ENCODE measurements around the gene PPP1CC. TPM values are rescaled to one million over a fixed set of nuclear protein-coding genes. Genes with fewer than 3 reads are reported as not detected.

PPP1CC gene
- total and polyA plus RNA-seq, 7 donors, result 107 to 272 (median 153) TPM

DNA sequence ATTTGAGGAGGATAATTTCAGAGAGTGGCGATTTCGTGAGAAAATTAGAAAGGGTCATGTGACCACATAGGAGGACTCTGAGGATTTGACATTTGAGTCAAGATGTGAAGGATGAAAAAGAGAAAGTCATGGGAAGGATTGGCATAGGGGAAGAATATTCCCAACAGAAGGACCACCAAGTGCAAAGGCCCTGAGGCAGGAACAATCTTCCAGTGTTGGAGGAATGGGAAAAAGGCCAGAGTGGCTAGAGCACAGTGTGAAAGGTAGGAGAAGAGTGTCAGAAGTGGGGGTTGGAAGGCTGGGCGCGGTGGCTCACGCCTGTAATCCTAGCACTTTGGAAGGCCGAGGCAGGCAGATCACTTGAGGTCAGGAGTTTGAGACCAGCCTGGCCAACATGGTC, 3.9 kb upstream of the PPP1CC start:
- no peaks in the 10 kb centered on the region for H3K27me3 ChIP-seq
- WGBS, 2 donors, result 93 to 95% methylated on average over 6 of the region's 6 CpGs
- no peak overlapping the region for H3K4me3 ChIP-seq
- H3K4me1 ChIP-seq, result peaks cover 0 to 26% (median 13%) of the 10 kb centered on the region in 4 donors
- no peak overlapping the region for H3K27ac ChIP-seq
- intact Hi-C loops (cut with DNase I), result no loop called here
- DNase-seq, result no peak
- no peak for TF ChIP-seq POLR2AphosphoS5 (IDR thresholded peaks at IDR 0.05)
- no peak for TF ChIP-seq EP300 (IDR thresholded peaks at IDR 0.05)
- TF ChIP-seq POLR2A (IDR thresholded peaks at IDR 0.05), result no peak
- no peak for TF ChIP-seq CTCF (IDR thresholded peaks at IDR 0.05)
- H3K36me3 ChIP-seq, result no peaks in the 10 kb centered on the region
- no peaks in the 10 kb centered on the region for H3K9me3 ChIP-seq

DNA sequence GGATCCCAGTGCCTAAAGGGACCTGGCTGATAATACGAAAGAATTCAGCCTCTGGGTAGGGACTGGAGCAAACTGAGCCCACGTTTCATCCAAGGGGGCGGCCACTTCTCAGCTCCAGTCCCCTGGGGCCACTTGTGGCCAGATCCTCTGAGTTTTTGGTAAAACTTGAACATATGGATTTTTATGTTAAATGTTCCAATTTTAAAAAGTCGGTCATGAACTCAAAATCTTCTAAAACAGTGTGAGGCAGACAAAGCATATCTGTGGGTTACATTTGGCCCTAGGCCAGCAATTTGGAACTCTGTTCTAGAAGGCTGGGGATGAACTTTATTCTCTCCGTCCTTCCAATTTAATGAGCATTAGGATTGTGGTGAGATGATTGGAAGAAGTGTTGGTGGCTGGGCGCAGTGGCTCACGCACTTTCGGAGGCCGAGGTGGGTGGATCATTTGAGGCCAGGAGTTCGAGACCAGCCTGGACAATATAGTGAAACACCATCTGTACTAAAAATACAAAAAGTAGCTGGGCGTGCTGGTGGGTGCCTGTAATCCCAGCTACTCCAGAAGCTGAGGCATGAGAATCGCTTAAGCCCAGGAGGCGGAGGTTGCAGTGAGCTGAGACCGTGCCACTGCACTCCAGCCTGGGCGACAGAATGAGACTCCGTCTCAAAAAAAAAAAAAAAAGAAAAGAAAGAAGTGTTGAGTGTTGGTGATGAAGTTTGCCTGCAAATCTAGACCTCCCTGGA, 3.0 kb upstream of the PPP1CC start:
- peak overlapping the region in 3 of 4 donors; percentile 9 to 94 (median 29) for H3K27ac ChIP-seq
- 86 to 91% methylated on average over 16 of the region's 16 CpGs for WGBS, 2 donors
- DNase-seq, result no peak
- peaks cover 0 to 34% (median 18%) of the 10 kb centered on the region in 4 donors for H3K4me1 ChIP-seq
- no peaks in the 10 kb centered on the region for H3K27me3 ChIP-seq
- no peaks in the 10 kb centered on the region for H3K36me3 ChIP-seq
- no peaks in the 10 kb centered on the region for H3K9me3 ChIP-seq
- intact Hi-C loops (cut with DNase I), result loop anchor here (2.0 kb wide), 1 partner anchor 135 kb away; no protein-coding TSS in a partner anchor
- no peak overlapping the region for H3K4me3 ChIP-seq
- TF ChIP-seq POLR2AphosphoS5 (IDR thresholded peaks at IDR 0.05), result no peak

- Histone ChIP-seq H3K36me3 (no peaks in the 10 kb centered on the region), H3K4me3 (no peak overlapping the region), H3K27ac (peak overlapping the region; percentile 9 to 94 (median 60)), H3K9me3 (no peaks in the 10 kb centered on the region), H3K4me1 (peaks cover 0 to 44% (median 28%) of the 10 kb centered on the region in 4 donors), H3K27me3 (no peaks in the 10 kb centered on the region)
- TF ChIP-seq CTCF (IDR thresholded peaks at IDR 0.05) (no peak), POLR2A (IDR thresholded peaks at IDR 0.05) (no peak), POLR2AphosphoS5 (IDR thresholded peaks at IDR 0.05) (no peak), EP300 (IDR thresholded peaks at IDR 0.05) (no peak)
- DNase-seq, result no peak
- intact Hi-C loops (cut with DNase I), result loop anchor here (2.0 to 5.0 kb wide), 2 partner anchors 83 to 136 kb away; no protein-coding TSS in a partner anchor
- 33 to 72% methylated on average over 5 of the region's 5 CpGs for WGBS, 2 donors
Observed at GRCh38 chr12:110744601-110745264, 2.0 kb upstream of the PPP1CC start.

GRCh38 chr12:110744151-110744571, 1.5 kb upstream of the PPP1CC start:
- WGBS, 2 donors, result 66 to 78% methylated on average over 4 of the region's 4 CpGs
- peak; percentile 72 for DNase-seq
- Histone ChIP-seq H3K27ac (peak overlapping the region; percentile 91 to 94 (median 94)), H3K27me3 (no peaks in the 10 kb centered on the region), H3K36me3 (no peaks in the 10 kb centered on the region), H3K4me3 (no peak overlapping the region), H3K4me1 (peaks cover 0 to 50% (median 33%) of the 10 kb centered on the region in 4 donors), H3K9me3 (no peaks in the 10 kb centered on the region)
- intact Hi-C loops (cut with DNase I), result loop anchor here (2.0 to 5.0 kb wide), 2 partner anchors 83 to 137 kb away; no protein-coding TSS in a partner anchor
- TF ChIP-seq CTCF (IDR thresholded peaks at IDR 0.05) (no peak), POLR2A (IDR thresholded peaks at IDR 0.05) (no peak), POLR2AphosphoS5 (IDR thresholded peaks at IDR 0.05) (no peak), EP300 (IDR thresholded peaks at IDR 0.05) (no peak)

DNA sequence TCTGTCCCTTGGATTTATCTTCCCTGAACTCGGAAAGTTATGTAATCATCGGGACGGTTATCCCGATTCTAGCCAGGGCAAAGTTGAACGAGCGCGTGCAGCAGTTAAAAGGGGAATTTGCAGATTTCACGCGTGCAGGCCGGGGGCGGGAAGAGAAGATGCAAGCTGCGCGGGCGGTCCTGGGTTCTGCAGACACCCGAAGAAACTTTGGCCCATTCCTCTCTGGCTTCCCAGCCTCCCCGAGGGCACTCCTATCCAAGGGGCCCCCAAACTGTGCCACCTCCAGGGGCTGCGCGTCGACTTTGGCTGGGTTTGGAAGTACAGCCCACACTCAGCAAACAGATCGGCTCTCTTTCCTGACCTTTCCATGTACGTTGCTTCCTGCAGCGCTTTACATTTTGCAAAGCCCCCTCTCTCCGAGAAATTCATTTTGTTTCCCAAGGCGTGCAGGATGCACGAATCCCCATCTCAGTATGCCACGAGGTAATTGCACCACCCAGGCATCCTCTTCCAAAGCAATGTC, 941 bp upstream of the PPP1CC start:
- Histone ChIP-seq H3K27me3 (no peaks in the 10 kb centered on the region), H3K9me3 (no peaks in the 10 kb centered on the region), H3K4me1 (peaks cover 0 to 55% (median 39%) of the 10 kb centered on the region in 4 donors), H3K36me3 (no peaks in the 10 kb centered on the region), H3K27ac (peak overlapping the region; percentile 91 to 94 (median 94)), H3K4me3 (peak overlapping the region; percentile 86 to 94 (median 94))
- DNase-seq, result peak; percentile 79
- TF ChIP-seq CTCF (IDR thresholded peaks at IDR 0.05) (no peak), POLR2AphosphoS5 (IDR thresholded peaks at IDR 0.05) (peak in 1 of 4 donors; percentile 35)
- WGBS, 2 donors, result 22 to 36% methylated on average over 26 of the region's 26 CpGs
- intact Hi-C loops (cut with DNase I), result loop anchor here (2.0 to 5.0 kb wide), 3 partner anchors 84 to 145 kb away; no protein-coding TSS in a partner anchor
